PC-9 (cell line): Measurements from ENCODE around the gene CEP85L.

Experiments used
- CTCF ChIP-seq: fragments of 200-600 bp; sonication (generic); conservative IDR thresholded peaks from 2 replicates; pipeline ENCODE4 v1.6.1; 2017; ENCODE audit warnings: mixed run types, antibody characterized with exemption, mild to moderate bottlenecking, moderate library complexity
- EZH2 ChIP-seq: fragments of 200-600 bp; sonication (generic); IDR thresholded peaks from 2 replicates; pipeline ENCODE4 v1.8.0; 2017; ENCODE audit warnings: antibody characterized with exemption, low read depth

GRCh38 chr6:118546880-118547218 is 104.5 kb downstream of the CEP85L start:
- TF ChIP-seq CTCF (no peak), EZH2 (no peak)
